ENCODE data around the gene SMIM5.

SMIM5 gene

DNA sequence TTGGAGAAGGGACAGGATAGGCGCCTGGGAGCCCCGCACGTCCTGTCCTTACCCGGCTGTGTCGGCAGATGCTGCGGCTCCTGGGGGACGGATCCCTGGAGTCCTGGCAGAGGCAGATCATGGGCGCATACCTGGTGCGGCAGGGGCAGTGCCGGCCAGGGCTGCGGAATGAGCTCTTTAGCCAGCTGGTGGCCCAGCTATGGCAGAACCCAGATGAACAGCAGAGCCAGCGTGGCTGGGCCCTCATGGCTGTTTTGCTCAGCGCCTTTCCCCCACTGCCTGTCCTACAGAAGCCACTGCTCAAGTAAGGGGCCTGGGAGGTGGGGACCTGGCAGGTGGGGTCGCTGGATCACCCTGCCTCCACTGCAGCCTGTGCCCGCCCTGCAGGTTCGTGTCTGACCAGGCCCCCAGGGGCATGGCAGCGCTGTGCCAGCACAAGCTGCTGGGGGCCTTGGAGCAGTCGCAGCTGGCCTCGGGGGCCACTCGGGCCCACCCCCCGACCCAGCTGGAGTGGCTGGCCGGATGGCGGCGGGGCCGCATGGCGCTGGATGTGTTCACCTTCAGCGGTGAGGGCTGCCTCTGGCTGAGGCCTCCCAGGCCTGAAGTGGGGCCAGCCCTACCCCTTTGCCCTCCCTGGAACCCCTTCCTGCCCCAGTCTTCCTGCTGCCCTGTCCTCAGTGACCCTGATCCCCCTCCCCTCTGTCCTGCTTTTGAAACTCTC lies 20.2 kb upstream of the SMIM5 start:
- TF ChIP-seq GATA1 (IDR thresholded peaks at IDR 0.05; ENCODE audit: low read depth, low read length) (no peak), POLR2A (IDR thresholded peaks at IDR 0.05; ENCODE audit: low read length) (no peak)

GRCh38 chr17:75614006-75614405 lies 19.2 kb upstream of the SMIM5 start:
- no peak for DNase-seq
- no peak for TF ChIP-seq GATA1 (IDR thresholded peaks at IDR 0.05; ENCODE audit: low read depth, low read length)
- no peak for TF ChIP-seq POLR2A (IDR thresholded peaks at IDR 0.05; ENCODE audit: low read length)

More for the DNA sequence above, 20.2 kb upstream of the SMIM5 start:
- DNase-seq, result no peak

GRCh38 chr17:75614556-75615270 lies 18.5 kb upstream of the SMIM5 start:
- DNase-seq, result no peak
- TF ChIP-seq GATA1 (IDR thresholded peaks at IDR 0.05; ENCODE audit: low read depth, low read length) (no peak), POLR2A (IDR thresholded peaks at IDR 0.05; ENCODE audit: low read length) (no peak)

- TF ChIP-seq GATA1 (IDR thresholded peaks at IDR 0.05; ENCODE audit: low read depth, low read length), result no peak
- no peak for TF ChIP-seq POLR2A (IDR thresholded peaks at IDR 0.05; ENCODE audit: low read length)
Observed at GRCh38 chr17:75615301-75615700, 17.9 kb upstream of the SMIM5 start.

GRCh38 chr17:75616521-75617122 lies 16.6 kb upstream of the SMIM5 start:
- DNase-seq, result no peak
- TF ChIP-seq POLR2A (IDR thresholded peaks at IDR 0.05; ENCODE audit: low read length), result no peak
- TF ChIP-seq GATA1 (IDR thresholded peaks at IDR 0.05; ENCODE audit: low read depth, low read length), result no peak

More at GRCh38 chr17:75615301-75615700, 17.9 kb upstream of the SMIM5 start:
- DNase-seq, result no peak

- TF ChIP-seq POLR2A (IDR thresholded peaks at IDR 0.05; ENCODE audit: low read length), result no peak
- no peak for TF ChIP-seq GATA1 (IDR thresholded peaks at IDR 0.05; ENCODE audit: low read depth, low read length)
- no peak for DNase-seq
Observed at GRCh38 chr17:75617218-75617617, 16.0 kb upstream of the SMIM5 start.

GRCh38 chr17:75617675-75618074 lies 15.6 kb upstream of the SMIM5 start:
- DNase-seq, result no peak
- TF ChIP-seq POLR2A (IDR thresholded peaks at IDR 0.05; ENCODE audit: low read length) (no peak), GATA1 (IDR thresholded peaks at IDR 0.05; ENCODE audit: low read depth, low read length) (no peak)

- no peak for TF ChIP-seq POLR2A (IDR thresholded peaks at IDR 0.05; ENCODE audit: low read length)
- TF ChIP-seq GATA1 (IDR thresholded peaks at IDR 0.05; ENCODE audit: low read depth, low read length), result no peak
- DNase-seq, result peak; percentile 46 to 67
Observed at GRCh38 chr17:75619506-75620431, 13.5 kb upstream of the SMIM5 start.

- DNase-seq, result no peak
- TF ChIP-seq POLR2A (IDR thresholded peaks at IDR 0.05; ENCODE audit: low read length) (no peak), GATA1 (IDR thresholded peaks at IDR 0.05; ENCODE audit: low read depth, low read length) (no peak)
Observed at GRCh38 chr17:75621489-75621888, 11.7 kb upstream of the SMIM5 start.

DNA sequence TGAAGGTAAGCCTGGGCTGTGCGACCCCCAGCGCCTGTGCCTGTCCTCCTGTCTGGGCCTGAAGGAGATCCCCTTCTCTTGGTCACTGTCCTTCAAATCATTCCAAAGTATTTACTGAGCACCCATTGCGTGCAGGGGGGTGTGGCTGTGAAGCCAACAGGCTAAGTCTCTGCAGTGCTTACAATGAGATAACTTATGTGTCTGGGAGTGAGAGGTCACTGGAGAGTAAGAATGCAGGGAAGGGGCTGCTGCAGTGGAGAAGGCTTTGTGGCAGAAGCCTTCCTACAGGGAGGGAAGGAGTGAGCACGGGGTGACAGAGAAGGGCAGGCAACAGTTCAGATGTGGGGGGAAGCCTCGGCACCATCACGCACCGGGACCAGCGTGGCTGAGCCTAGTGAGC lies 11.2 kb upstream of the SMIM5 start:
- TF ChIP-seq GATA1 (IDR thresholded peaks at IDR 0.05; ENCODE audit: low read depth, low read length) (no peak), POLR2A (IDR thresholded peaks at IDR 0.05; ENCODE audit: low read length) (no peak)
- no peak for DNase-seq

- DNase-seq, result no peak
- no peak for TF ChIP-seq POLR2A (IDR thresholded peaks at IDR 0.05; ENCODE audit: low read length)
- no peak for TF ChIP-seq GATA1 (IDR thresholded peaks at IDR 0.05; ENCODE audit: low read depth, low read length)
Observed at GRCh38 chr17:75622771-75623273, 10.4 kb upstream of the SMIM5 start.

- DNase-seq, result no peak
- no peak for TF ChIP-seq GATA1 (IDR thresholded peaks at IDR 0.05; ENCODE audit: low read depth, low read length)
- no peak for TF ChIP-seq POLR2A (IDR thresholded peaks at IDR 0.05; ENCODE audit: low read length)
Observed at GRCh38 chr17:75623386-75623785, 9.8 kb upstream of the SMIM5 start.

DNA sequence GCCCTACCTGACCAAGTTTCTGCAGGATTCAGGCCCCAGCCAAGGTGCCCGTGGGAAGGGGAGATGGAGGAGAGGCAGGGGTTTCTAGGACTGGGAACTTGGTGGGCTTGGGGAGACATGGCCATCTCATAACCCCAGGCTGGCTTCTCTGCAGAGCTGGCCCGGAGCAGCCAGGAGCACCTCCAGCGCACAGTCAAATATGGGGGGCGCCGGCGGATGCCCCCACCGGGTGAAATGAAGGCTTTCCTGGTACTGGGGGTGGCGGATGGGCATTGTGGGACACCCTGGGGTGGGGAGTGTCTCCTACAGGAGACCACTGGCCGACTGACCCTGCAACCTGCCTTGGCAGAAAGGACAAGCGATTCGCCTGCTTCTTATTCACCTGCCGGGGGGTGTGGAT lies 9.2 kb upstream of the SMIM5 start:
- no peak for DNase-seq
- TF ChIP-seq POLR2A (IDR thresholded peaks at IDR 0.05; ENCODE audit: low read length), result no peak
- no peak for TF ChIP-seq GATA1 (IDR thresholded peaks at IDR 0.05; ENCODE audit: low read depth, low read length)
